Natural killer cell (primary cell): ENCODE data around the gene NR5A1. TPM values are rescaled to one million over a fixed set of nuclear protein-coding genes. Genes with fewer than 3 reads are reported as not detected.
A peak's percentile ranks its signal among the peaks of the same experiment; 100 is the strongest.

Experiments
- ATAC-seq, 3 donors: fragments of 150-1000 bp in 2 of 3; fragments of 200-7000 bp in 1 of 3; cut with Tn5 transposase; 1 replicate in 1 of 3; 2 replicates in 2 of 3; pipeline ENCODE4 v1.10.0; 2021; ENCODE audit warnings: mild to moderate bottlenecking in 2 of 3, moderate library complexity in 2 of 3
- DNase-seq, 2 donors: peaks; one replicate each; pipeline versions ENCODE4 v3.0.0 to v3.0.0-alpha.2; 2013 to 2021; ENCODE audit warnings: mixed read lengths in 1 of 2
- H3K27ac ChIP-seq: one replicate; pipeline ENCODE4 v1.5.1; 2013; ENCODE audit warnings: mild to moderate bottlenecking, low read length
- H3K27me3 ChIP-seq: one replicate; pipeline ENCODE4 v1.6.1; 2013; ENCODE audit warnings: low read length; ENCODE audit not compliant: control insufficient read depth, insufficient read depth
- H3K36me3 ChIP-seq: one replicate; pipeline ENCODE4 v1.6.1; 2013; ENCODE audit warnings: low read length; ENCODE audit not compliant: control insufficient read depth, insufficient read depth
- H3K4me1 ChIP-seq: one replicate; pipeline ENCODE4 v1.6.1; 2013; ENCODE audit warnings: low read length; ENCODE audit not compliant: control insufficient read depth, insufficient read depth
- H3K4me3 ChIP-seq: one replicate; pipeline ENCODE4 v1.5.1; 2013; ENCODE audit warnings: low read length
- H3K9me3 ChIP-seq: one replicate; pipeline ENCODE4 v1.6.1; 2013; ENCODE audit warnings: low read length; ENCODE audit not compliant: control insufficient read depth, insufficient read depth
- H3K27ac Mint-ChIP-seq, 2 donors: one replicate each; pipeline ENCODE4 v1.8.0; 2022; ENCODE audit warnings: mild to moderate bottlenecking in 2 of 2, mixed read lengths in 2 of 2, moderate library complexity in 1 of 2
- H3K27me3 Mint-ChIP-seq, 2 donors: one replicate each; pipeline ENCODE4 v1.8.0; 2022; ENCODE audit warnings: low read depth in 2 of 2, mixed read lengths in 2 of 2
- H3K36me3 Mint-ChIP-seq: one replicate; pipeline ENCODE4 v1.8.0; 2022; ENCODE audit warnings: mixed read lengths
- H3K4me1 Mint-ChIP-seq, 2 donors: one replicate each; pipeline ENCODE4 v1.8.0; 2022; ENCODE audit warnings: mixed read lengths in 2 of 2
- H3K4me3 Mint-ChIP-seq: one replicate; pipeline ENCODE4 v1.8.0; 2022; ENCODE audit warnings: mild to moderate bottlenecking, moderate library complexity, mixed read lengths
- H3K9me3 Mint-ChIP-seq, 2 donors: one replicate each; pipeline ENCODE4 v1.8.0; 2022; ENCODE audit warnings: mixed read lengths in 2 of 2
- WGBS: methylation state at CpG from one replicate; pipeline ENCODE4 v1.1.7; 2013; ENCODE audit warnings: missing lambda C conversion rate; ENCODE audit not compliant: insufficient coverage; 5-methylcytosine and 5-hydroxymethylcytosine counted together
- intact Hi-C: fragments of 100-400 bp; cut with micrococcal nuclease; formaldehyde crosslinking; loops from one replicate; pipeline ENCODE4 v1.14.2; 2022
- total RNA-seq, 4 donors: library from RNA; stranded (reverse); fragments of 120-200 nt in 1 of 4; gene quantifications; one replicate each; pipeline versions ENCODE4 v1.2.3 to v1.2.4, GENCODE V29; 2013 to 2022
- TF ChIP-seq, protein P1 (sequence below): fragments of 200-600 bp; IDR thresholded peaks from one replicate; pipeline ENCODE4 v1.8.0; 2022; ENCODE audit warnings: antibody characterized with exemption

Gene NR5A1
- total RNA-seq, 3 donors from 2014 or later (not counting 1 experiment from before 2014, with no cell fraction given), result not detected

GRCh38 chr9:124552273-124552605, 45.0 kb upstream of the NR5A1 start:
- TF ChIP-seq, protein P1, sequence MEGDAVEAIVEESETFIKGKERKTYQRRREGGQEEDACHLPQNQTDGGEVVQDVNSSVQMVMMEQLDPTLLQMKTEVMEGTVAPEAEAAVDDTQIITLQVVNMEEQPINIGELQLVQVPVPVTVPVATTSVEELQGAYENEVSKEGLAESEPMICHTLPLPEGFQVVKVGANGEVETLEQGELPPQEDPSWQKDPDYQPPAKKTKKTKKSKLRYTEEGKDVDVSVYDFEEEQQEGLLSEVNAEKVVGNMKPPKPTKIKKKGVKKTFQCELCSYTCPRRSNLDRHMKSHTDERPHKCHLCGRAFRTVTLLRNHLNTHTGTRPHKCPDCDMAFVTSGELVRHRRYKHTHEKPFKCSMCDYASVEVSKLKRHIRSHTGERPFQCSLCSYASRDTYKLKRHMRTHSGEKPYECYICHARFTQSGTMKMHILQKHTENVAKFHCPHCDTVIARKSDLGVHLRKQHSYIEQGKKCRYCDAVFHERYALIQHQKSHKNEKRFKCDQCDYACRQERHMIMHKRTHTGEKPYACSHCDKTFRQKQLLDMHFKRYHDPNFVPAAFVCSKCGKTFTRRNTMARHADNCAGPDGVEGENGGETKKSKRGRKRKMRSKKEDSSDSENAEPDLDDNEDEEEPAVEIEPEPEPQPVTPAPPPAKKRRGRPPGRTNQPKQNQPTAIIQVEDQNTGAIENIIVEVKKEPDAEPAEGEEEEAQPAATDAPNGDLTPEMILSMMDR, result no peak
- H3K4me3 ChIP-seq, result no peak overlapping the region
- WGBS, result 76% methylated on average over 2 of the region's 2 CpGs
- H3K36me3 Mint-ChIP-seq, result no peaks in the 10 kb centered on the region
- H3K4me3 Mint-ChIP-seq, result no peak overlapping the region
- H3K4me1 Mint-ChIP-seq, result no peaks in the 10 kb centered on the region
- intact Hi-C loops, result no loop called here
- ATAC-seq (no peak), DNase-seq (no peak)
- H3K27ac Mint-ChIP-seq, result no peak overlapping the region
- H3K4me1 ChIP-seq, result no peaks in the 10 kb centered on the region
- H3K9me3 Mint-ChIP-seq, result no peaks in the 10 kb centered on the region
- H3K27me3 ChIP-seq, result no peaks in the 10 kb centered on the region
- no peaks in the 10 kb centered on the region for H3K9me3 ChIP-seq
- H3K36me3 ChIP-seq, result no peaks in the 10 kb centered on the region
- H3K27me3 Mint-ChIP-seq, result peaks cover 6 to 19% of the 10 kb centered on the region in 2 donors
- no peak overlapping the region for H3K27ac ChIP-seq

DNA sequence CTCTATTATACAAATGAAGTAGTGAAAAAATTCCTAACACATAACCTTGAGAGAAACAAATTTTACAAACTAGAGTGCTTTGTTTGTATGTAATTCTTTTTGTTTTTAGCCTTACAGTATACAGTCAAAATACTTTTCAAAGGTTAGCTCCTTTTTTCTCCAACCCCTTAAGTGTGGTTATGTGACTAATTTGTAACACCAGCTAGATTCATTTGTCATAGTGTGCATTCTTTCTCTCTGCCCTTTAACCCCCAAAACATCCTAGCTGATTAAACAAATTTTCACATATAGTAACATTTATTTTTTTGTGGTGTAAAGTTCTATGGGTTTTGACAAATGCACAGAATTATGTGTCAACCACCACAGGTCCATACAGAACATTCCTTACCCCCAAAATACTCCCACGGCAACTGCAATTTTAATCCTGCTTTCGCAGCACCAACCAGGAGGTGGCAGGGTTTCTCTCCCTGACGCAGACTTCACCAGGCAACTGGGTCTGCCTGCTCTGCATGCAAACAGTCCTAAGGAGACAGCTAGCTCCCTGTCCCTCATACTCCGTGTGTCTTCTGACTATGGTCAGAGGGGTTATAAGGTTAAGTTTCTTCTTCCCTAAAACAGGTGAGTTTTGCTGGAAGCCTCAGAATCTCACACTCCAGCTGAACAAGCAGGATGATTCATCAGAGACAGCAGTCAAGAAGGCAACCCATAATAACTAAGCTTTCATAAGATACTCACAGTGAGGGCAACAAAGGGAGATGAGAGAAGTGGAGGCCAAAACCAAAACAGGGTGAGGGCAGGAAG, 44.5 kb upstream of the NR5A1 start:
- intact Hi-C loops, result no loop called here
- H3K4me3 Mint-ChIP-seq, result no peak overlapping the region
- H3K4me3 ChIP-seq, result no peak overlapping the region
- H3K27me3 Mint-ChIP-seq, result peaks cover 6 to 24% of the 10 kb centered on the region in 2 donors
- DNase-seq, result peak in 1 of 2 donors; percentile 48
- 28% methylated on average over 4 of the region's 4 CpGs for WGBS
- H3K9me3 Mint-ChIP-seq, result no peaks in the 10 kb centered on the region
- H3K36me3 ChIP-seq, result no peaks in the 10 kb centered on the region
- H3K4me1 Mint-ChIP-seq, result no peaks in the 10 kb centered on the region
- H3K36me3 Mint-ChIP-seq, result no peaks in the 10 kb centered on the region
- no peak overlapping the region for H3K27ac ChIP-seq
- TF ChIP-seq, protein P1, result peak; percentile 14
- H3K4me1 ChIP-seq, result no peaks in the 10 kb centered on the region
- H3K9me3 ChIP-seq, result no peaks in the 10 kb centered on the region
- H3K27ac Mint-ChIP-seq, result no peak overlapping the region
- H3K27me3 ChIP-seq, result no peaks in the 10 kb centered on the region
- peak in 2 of 3 donors; percentile 36 to 53 for ATAC-seq

DNA sequence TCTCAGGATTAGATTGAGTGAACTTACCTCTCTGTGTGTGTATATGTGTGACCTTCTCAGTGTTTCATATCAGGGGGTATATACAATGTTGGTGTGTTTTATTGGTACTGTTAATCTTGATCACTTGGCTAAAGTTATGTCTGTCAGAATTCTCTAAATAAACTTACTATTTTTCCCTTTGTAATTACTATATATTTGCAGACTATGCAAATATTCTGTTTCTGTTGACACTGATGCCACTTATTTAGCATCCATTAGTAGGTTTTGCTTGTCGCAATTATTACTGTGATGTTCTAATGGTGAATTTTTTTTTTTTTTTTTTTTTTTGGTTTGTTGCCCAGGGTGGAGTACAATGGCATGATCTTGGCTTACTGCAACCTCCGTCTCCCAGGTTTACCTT, 42.9 kb upstream of the NR5A1 start:
- WGBS, result 92% methylated on average over 2 of the region's 2 CpGs
- H3K36me3 Mint-ChIP-seq, result no peaks in the 10 kb centered on the region
- Histone ChIP-seq H3K9me3 (no peaks in the 10 kb centered on the region), H3K27ac (no peak overlapping the region), H3K36me3 (no peaks in the 10 kb centered on the region), H3K4me3 (no peak overlapping the region), H3K4me1 (no peaks in the 10 kb centered on the region), H3K27me3 (no peaks in the 10 kb centered on the region)
- DNase-seq (no peak), ATAC-seq (no peak)
- no peak overlapping the region for H3K27ac Mint-ChIP-seq
- no peak overlapping the region for H3K4me3 Mint-ChIP-seq
- intact Hi-C loops, result no loop called here
- H3K9me3 Mint-ChIP-seq, result no peaks in the 10 kb centered on the region
- TF ChIP-seq, protein P1, result no peak
- H3K27me3 Mint-ChIP-seq, result peaks cover 4 to 22% of the 10 kb centered on the region in 2 donors
- no peaks in the 10 kb centered on the region for H3K4me1 Mint-ChIP-seq

GRCh38 chr9:124549016-124549415, 41.8 kb upstream of the NR5A1 start:
- DNase-seq, result no peak
- Mint-ChIP-seq H3K9me3 (no peaks in the 10 kb centered on the region), H3K4me3 (no peak overlapping the region), H3K4me1 (no peaks in the 10 kb centered on the region), H3K36me3 (no peaks in the 10 kb centered on the region), H3K27ac (no peak overlapping the region), H3K27me3 (peaks cover 4 to 16% of the 10 kb centered on the region in 2 donors)
- H3K36me3 ChIP-seq, result no peaks in the 10 kb centered on the region
- no peak for ATAC-seq
- TF ChIP-seq, protein P1, result no peak
- H3K4me3 ChIP-seq, result no peak overlapping the region
- no peaks in the 10 kb centered on the region for H3K9me3 ChIP-seq
- H3K27ac ChIP-seq, result no peak overlapping the region
- no peaks in the 10 kb centered on the region for H3K27me3 ChIP-seq
- 0% methylated on average over 1 of the region's 1 CpG for WGBS
- intact Hi-C loops, result no loop called here
- H3K4me1 ChIP-seq, result no peaks in the 10 kb centered on the region
